HepG2 (cell line): ENCODE data around the gene PTPRM. TPM values are rescaled to one million over a fixed set of nuclear protein-coding genes. Genes with fewer than 3 reads are reported as not detected.
A peak's percentile ranks its signal among the peaks of the same experiment; 100 is the strongest.

ENCODE experiments used
- ARNT ChIP-seq: fragments of 450-650 bp; IDR thresholded peaks from 2 replicates; pipeline ENCODE4 v1.6.1; 2017
- BATF2 ChIP-seq: sonication (generic); formaldehyde crosslinking; IDR thresholded peaks from 2 replicates; pipeline ENCODE4 v1.8.0; 2022; ENCODE audit warnings: mild to moderate bottlenecking, missing genetic modification reagents, moderate library complexity
- CAMTA2 ChIP-seq: sonication (generic); formaldehyde crosslinking; IDR thresholded peaks from 2 replicates; pipeline ENCODE4 v1.4.0; 2020; ENCODE audit warnings: mild to moderate bottlenecking, missing genetic modification reagents, borderline replicate concordance
- CC2D1A ChIP-seq: sonication (generic); formaldehyde crosslinking; IDR thresholded peaks from 2 replicates; pipeline ENCODE4 v1.8.1; 2023; ENCODE audit warnings: mild to moderate bottlenecking, missing genetic modification reagents
- FOXO1 ChIP-seq: sonication (generic); formaldehyde crosslinking; IDR thresholded peaks from 2 replicates; pipeline ENCODE4 v1.4.0; 2020; ENCODE audit warnings: missing genetic modification reagents
- GPN1 ChIP-seq: sonication (generic); formaldehyde crosslinking; IDR thresholded peaks from 2 replicates; pipeline ENCODE4 v1.5.1; 2020; ENCODE audit warnings: missing genetic modification reagents, borderline replicate concordance
- JARID2 ChIP-seq: sonication (generic); formaldehyde crosslinking; IDR thresholded peaks from 2 replicates; pipeline ENCODE4 v1.8.1; 2023; ENCODE audit warnings: missing genetic modification reagents, inconsistent platforms; ENCODE audit not compliant: insufficient replicate concordance
- KLF12 ChIP-seq: sonication (generic); formaldehyde crosslinking; IDR thresholded peaks from 2 replicates; pipeline ENCODE4 v1.4.0; 2020; ENCODE audit warnings: missing genetic modification reagents, borderline replicate concordance
- MTF1 ChIP-seq: sonication (generic); formaldehyde crosslinking; IDR thresholded peaks from 2 replicates; pipeline ENCODE4 v1.5.0; 2020; ENCODE audit warnings: missing genetic modification reagents
- NR2F6 ChIP-seq, 2 experiments: IDR thresholded peaks; 2 replicates each; pipeline ENCODE4 v1.6.1; 2016; ENCODE audit warnings: antibody characterized with exemption in 1 of 2, mild to moderate bottlenecking in 1 of 2
- PBX2 ChIP-seq: IDR thresholded peaks from 2 replicates; pipeline ENCODE4 v1.6.1; 2016; ENCODE audit warnings: control low read depth
- POLR2A ChIP-seq, 2 experiments: IDR thresholded peaks; 2 replicates each; pipeline ENCODE4 v1.6.1; 2011; ENCODE audit warnings: low read depth in 2 of 2, low read length in 2 of 2, mild to moderate bottlenecking in 1 of 2, moderate library complexity in 1 of 2; ENCODE audit not compliant: insufficient read depth in 1 of 2
- RCOR2 ChIP-seq: IDR thresholded peaks from 2 replicates; pipeline ENCODE4 v1.6.1; 2016; ENCODE audit warnings: missing biosample characterization, missing genetic modification reagents
- SALL2 ChIP-seq: sonication (generic); formaldehyde crosslinking; IDR thresholded peaks from 2 replicates; pipeline ENCODE4 v1.8.1; 2023; ENCODE audit warnings: mild to moderate bottlenecking, missing genetic modification reagents, inconsistent platforms
- SOX5 ChIP-seq: IDR thresholded peaks from 2 replicates; pipeline ENCODE4 v1.6.1; 2016; ENCODE audit warnings: borderline replicate concordance
- ZBTB1 ChIP-seq: sonication (generic); formaldehyde crosslinking; IDR thresholded peaks from 2 replicates; pipeline ENCODE4 v1.4.0; 2020; ENCODE audit warnings: missing genetic modification reagents, borderline replicate concordance
- ZKSCAN5 ChIP-seq: sonication (generic); formaldehyde crosslinking; IDR thresholded peaks from 2 replicates; pipeline ENCODE4 v1.5.1; 2020; ENCODE audit warnings: mild to moderate bottlenecking, missing genetic modification reagents
- ZNF124 ChIP-seq: sonication (generic); formaldehyde crosslinking; IDR thresholded peaks from 2 replicates; pipeline ENCODE4 v1.4.0; 2020; ENCODE audit warnings: missing genetic modification reagents
- ZNF264 ChIP-seq: sonication (generic); formaldehyde crosslinking; IDR thresholded peaks from 2 replicates; pipeline ENCODE4 v1.4.0; 2020; ENCODE audit warnings: missing genetic modification reagents
- ZNF280B ChIP-seq: sonication (generic); formaldehyde crosslinking; IDR thresholded peaks from 2 replicates; pipeline ENCODE4 v1.5.0; 2020; ENCODE audit warnings: missing genetic modification reagents, mild to moderate bottlenecking, borderline replicate concordance
- ZNF335 ChIP-seq: sonication (generic); formaldehyde crosslinking; IDR thresholded peaks from 2 replicates; pipeline ENCODE4 v1.4.0; 2020; ENCODE audit warnings: missing genetic modification reagents
- ZNF430 ChIP-seq: sonication (generic); formaldehyde crosslinking; IDR thresholded peaks from 2 replicates; pipeline ENCODE4 v1.9.0; 2021; ENCODE audit warnings: mild to moderate bottlenecking, missing genetic modification reagents
- ZNF432 ChIP-seq: sonication (generic); formaldehyde crosslinking; IDR thresholded peaks from 2 replicates; pipeline ENCODE4 v1.5.0; 2020; ENCODE audit warnings: missing genetic modification reagents, mild to moderate bottlenecking, borderline replicate concordance
- ZNF512 ChIP-seq: sonication (generic); formaldehyde crosslinking; IDR thresholded peaks from 2 replicates; pipeline ENCODE4 v1.4.0; 2020; ENCODE audit warnings: mild to moderate bottlenecking, missing genetic modification reagents
- ZNF556 ChIP-seq: sonication (generic); formaldehyde crosslinking; IDR thresholded peaks from 2 replicates; pipeline ENCODE4 v1.4.0; 2020; ENCODE audit warnings: mild to moderate bottlenecking, missing genetic modification reagents, borderline replicate concordance
- ZSCAN25 ChIP-seq: sonication (generic); formaldehyde crosslinking; IDR thresholded peaks from 2 replicates; pipeline ENCODE4 v1.8.0; 2022; ENCODE audit warnings: mild to moderate bottlenecking, missing genetic modification reagents
- polyA plus RNA-seq, 8 experiments: library from polyadenylated mRNA; depleted of rRNA in 3 of 8; stranded (reverse) in 7 of 8; unstranded in 1 of 8; fragments of >200 nt; fragmentation: Illumina TruSeq in 4 of 8; extraction: Trizol in 4 of 8; gene quantifications; 2 replicates each; pipeline versions ENCODE4 v1.2.1 to v1.2.3, GENCODE V29; 2011 to 2016; ENCODE audit warnings: low read depth in 4 of 8, missing spikeins in 1 of 8, mixed read lengths in 1 of 8; ENCODE audit not compliant: insufficient read depth in 1 of 8
- total RNA-seq, 5 experiments: library from RNA; depleted of rRNA; stranded (reverse); fragments of >200 nt; fragmentation: Illumina TruSeq; extraction: Trizol; gene quantifications; 2 replicates each; pipeline ENCODE4 v1.2.3, GENCODE V29; 2016; ENCODE audit warnings: low read depth in 1 of 5
- TF ChIP-seq, protein P1 (sequence below): sonication (generic); formaldehyde crosslinking; IDR thresholded peaks from 2 replicates; pipeline ENCODE4 v1.9.0; 2022; ENCODE audit warnings: missing genetic modification reagents, mild to moderate bottlenecking, borderline replicate concordance

PTPRM gene
- total and polyA plus RNA-seq, 2 of the 13 experiments (the other 11 are each of a cell fraction or from before 2014, with no cell fraction given): 12.6 to 108 TPM

- TF ChIP-seq RCOR2 (CRISPR knock-in tag) (no peak), ZNF124 (CRISPR knock-in tag) (no peak), FOXO1 (CRISPR knock-in tag) (no peak), SOX5 (CRISPR knock-in tag) (no peak), ZNF280B (no peak), ZNF512 (no peak), JARID2 (CRISPR knock-in tag) (no peak), GPN1 (CRISPR knock-in tag) (no peak), ZBTB1 (CRISPR knock-in tag) (no peak), BATF2 (CRISPR knock-in tag) (no peak), KLF12 (CRISPR knock-in tag) (no peak), ZNF264 (CRISPR knock-in tag) (no peak), ZNF432 (CRISPR knock-in tag) (no peak), POLR2A (IDR thresholded peaks at IDR 0.05; ENCODE audit: insufficient read depth in 1 of 2, low read depth in 2 of 2, low read length in 2 of 2) (no peak), CC2D1A (no peak), MTF1 (CRISPR knock-in tag) (no peak), CAMTA2 (no peak), ZNF335 (CRISPR knock-in tag) (no peak), ZNF430 (CRISPR knock-in tag) (no peak), SALL2 (CRISPR knock-in tag) (0 out of 2 replicates have a peak, but pooled peaks have one; percentile 52), NR2F6 (IDR thresholded peaks at IDR 0.05) (no peak; the same call in 1 of the 2 replicates), NR2F6 (CRISPR knock-in tag; IDR thresholded peaks at IDR 0.05) (peak; percentile 59; the same call in 1 of the 2 replicates), ZSCAN25 (CRISPR knock-in tag) (no peak), PBX2 (CRISPR knock-in tag) (no peak), ARNT (no peak), ZKSCAN5 (CRISPR knock-in tag) (0 out of 2 replicates have a peak, but pooled peaks have one; percentile 14), ZNF556 (no peak)
- TF ChIP-seq, protein P1, sequence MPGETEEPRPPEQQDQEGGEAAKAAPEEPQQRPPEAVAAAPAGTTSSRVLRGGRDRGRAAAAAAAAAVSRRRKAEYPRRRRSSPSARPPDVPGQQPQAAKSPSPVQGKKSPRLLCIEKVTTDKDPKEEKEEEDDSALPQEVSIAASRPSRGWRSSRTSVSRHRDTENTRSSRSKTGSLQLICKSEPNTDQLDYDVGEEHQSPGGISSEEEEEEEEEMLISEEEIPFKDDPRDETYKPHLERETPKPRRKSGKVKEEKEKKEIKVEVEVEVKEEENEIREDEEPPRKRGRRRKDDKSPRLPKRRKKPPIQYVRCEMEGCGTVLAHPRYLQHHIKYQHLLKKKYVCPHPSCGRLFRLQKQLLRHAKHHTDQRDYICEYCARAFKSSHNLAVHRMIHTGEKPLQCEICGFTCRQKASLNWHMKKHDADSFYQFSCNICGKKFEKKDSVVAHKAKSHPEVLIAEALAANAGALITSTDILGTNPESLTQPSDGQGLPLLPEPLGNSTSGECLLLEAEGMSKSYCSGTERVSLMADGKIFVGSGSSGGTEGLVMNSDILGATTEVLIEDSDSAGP (CRISPR knock-in tag): no peak
Observed at GRCh38 chr18:7626922-7627440, 59.9 kb downstream of the PTPRM start (continued).
